ENCODE measurements around the gene SGO1.
A peak's percentile ranks its signal among the peaks of the same experiment; 100 is the strongest.
"Not testable (repeated sequence)": the region's sequence is repeated elsewhere in the genome, so short reads cannot be mapped to it uniquely, and the experiment has no call there.

Gene SGO1

DNA sequence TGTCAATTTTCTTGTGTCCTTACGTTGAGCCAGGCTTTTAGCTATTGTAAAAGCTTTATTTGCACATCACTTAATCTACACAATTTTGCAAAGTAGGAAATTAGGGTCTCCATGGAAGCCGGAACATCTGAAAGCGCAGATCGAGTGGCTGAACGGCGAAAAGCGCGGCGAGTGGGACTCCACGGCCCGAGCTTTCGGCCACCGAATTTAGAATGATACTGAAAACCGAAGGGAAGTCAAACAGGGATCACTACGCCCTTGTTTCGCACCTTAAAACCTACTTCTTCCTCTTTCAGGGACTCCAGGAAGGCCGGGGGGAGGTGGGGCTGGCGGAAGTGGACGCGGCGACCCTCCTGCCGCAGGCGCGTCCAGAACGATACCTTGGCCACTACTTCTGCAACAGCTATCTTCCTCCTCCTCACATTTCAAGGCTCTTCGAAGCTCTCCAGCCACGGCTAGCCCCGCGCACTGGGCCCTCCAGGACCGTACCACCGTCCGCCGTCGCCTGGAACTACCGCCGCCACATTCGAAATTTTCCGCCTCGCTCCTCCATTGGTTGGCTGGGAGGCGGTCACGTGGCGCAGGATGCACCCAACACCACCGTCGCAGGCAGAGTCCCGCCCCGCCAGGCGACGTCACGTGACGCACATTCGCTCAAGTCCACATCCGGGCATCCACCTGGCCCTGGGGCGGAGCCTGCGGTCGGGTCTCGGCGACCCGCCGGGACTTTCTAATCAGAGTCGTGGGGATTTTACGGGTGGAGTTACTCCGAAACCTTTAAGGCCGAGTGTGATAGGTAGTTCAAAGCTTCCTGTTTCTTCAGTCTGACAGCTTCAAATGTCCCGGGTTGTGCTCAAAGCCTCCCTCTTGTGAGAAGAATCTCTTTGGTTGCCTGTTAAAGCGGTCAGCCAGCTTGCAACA, at the start of gene SGO1:
TSS of gene SGO1 (minus strand) at position 528 of the 921 bp plus-strand sequence. CDS start 2,179 bp downstream, outside the sequence.
- DNase-seq: peak; percentile 98

DNA sequence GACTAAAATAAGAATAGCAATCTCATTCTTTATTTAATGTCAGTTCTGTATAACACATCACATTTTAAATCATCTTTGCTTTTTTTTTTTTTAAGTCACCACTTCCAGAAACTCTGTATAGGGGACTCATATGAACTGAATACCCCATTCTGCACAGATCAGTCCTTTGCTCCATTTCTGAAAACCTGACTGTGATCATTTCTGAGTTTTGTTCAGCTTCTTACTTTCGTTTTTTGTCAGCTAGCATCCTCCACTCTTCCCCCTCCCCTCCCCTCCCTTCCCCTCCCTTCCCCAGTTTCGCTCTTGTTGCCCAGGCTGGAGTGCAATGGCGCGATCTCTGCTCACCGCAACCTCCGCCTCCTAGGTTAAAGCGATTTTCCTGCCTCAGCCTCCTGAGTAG, 49.8 kb upstream of the SGO1 start:
- DNase-seq: no peak

DNA sequence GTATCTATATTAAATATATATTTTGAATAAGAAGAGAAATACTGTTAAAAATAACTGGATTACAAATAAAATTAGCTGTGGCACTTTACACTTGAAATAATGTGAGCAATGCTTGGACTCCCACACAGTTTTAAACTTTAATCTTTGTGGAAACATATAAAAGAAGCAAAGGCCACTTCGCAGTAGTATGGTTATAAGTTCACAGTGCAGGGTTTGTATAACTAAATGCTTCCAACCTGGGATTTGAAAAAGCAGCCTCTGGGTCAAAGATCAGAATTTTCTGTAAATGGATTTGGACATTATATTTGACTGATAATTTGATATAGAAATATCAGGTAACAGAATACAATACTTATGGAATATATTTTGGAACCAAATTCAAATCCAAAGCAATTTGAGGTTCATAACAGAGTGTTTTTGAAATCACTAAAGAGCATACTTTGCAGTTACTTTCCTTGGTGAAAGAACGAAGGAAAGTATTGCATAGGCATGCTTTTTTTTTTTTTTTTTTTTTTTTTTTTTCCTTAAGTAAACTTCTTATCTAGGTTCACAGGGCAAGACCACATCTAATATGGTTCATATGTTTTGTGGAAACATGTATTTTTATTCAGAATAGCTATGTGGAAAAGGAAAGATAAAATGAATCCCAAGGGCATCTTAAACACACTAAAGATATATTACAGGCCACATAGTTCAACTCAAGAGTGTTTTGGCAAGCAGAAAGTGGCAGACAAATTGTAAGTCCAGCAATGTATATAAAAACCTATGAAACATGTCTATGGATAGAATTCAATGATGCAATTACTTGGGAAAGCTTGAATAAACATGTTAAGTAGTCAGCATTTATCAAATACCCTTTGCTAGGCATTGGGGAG, 47.1 kb upstream of the SGO1 start:
- no peak for DNase-seq

DNA sequence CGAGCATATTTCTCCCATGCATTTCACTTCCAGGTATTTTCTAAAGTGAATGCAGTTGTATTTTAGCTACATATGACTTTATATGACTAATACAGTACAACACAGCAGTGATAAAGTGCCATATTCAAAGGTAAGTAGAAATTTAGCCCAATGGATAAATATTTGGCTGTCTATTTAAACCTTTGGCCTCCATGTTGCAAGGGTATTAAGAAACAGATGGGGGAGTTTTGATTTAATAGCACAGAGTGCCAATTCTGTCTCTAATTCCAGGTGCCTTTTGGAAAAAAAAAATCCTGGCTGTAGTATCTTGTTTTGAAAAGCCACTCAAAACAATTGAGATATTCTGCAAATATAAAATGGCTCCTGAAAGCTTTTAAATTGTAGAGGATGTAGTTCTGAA, 44.9 kb upstream of the SGO1 start:
- no peak for DNase-seq

DNA sequence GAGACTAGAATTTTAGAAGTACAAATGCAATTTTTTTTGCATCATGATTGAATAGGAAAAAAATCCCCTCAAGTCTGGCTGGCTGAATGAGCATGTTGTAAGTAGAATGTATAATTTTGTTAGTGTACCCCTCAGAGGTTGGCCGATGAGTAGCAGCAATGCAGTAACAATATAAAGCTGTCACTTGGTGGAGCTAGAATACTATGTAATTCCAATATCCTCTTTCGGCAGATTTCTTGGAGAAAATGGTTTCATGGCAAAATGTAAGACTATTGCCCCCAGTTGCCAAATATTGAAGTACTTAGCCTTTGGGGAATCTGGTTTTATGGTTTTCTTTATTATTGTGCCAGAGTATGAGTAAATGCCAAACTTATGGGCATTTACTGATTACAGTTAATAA, 39.8 kb upstream of the SGO1 start:
- no peak for DNase-seq

DNA sequence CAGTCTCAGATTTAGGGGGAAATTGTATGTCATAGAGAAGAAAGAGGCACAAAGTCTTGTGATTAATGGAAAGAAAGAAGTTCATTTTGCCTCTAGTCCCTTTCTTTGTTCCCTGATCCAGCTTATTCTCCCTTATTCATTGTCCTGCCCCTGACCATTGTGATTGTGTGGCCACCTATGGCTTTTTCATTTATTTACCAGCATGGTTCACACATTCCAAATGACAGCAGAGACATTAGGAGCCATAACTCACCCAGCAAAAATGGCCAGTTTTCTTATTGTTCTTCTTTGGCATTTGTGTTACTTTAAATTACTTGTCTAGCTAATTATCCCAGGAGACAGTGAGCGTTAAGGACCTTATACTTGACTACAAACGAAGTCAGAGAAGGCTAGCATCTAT, 36.3 kb upstream of the SGO1 start:
- no peak for DNase-seq

DNA sequence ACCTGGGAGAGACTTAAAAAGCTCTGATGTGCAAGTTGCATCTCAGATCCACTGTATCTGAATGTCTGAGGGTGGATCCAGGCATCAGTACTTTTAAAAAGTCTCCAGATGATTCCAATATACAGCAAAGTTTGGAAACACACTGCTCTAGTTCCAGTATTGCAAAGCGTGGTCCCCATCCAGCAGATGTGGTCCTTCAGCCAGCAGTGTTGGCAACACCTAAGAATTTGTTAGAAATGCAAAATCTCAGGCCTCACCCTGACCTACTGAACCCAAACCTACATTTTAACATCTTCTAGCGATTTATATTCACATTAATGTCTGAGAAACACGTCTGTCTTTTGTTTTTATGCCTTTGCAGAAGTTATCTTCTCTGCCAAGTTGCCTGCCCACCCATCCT, 32.2 kb upstream of the SGO1 start:
- no peak for DNase-seq

DNA sequence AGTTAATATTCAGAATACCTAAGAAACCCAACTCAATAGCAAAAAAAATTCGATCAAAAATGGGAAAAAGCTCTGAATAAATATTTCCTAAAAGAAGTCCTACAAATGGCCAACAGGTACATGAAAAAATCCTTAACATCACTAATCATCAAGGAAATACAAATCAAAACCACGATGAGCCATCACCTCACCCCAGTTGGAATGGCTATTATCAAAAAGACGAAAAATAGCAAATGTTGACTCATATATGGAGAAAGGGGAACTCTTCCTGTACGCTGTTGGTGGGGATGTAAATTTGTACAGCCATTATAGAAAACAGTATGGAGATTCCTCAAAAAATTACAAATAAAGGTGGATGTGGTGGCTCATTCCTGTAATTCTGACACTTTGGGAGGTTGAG, 29.6 kb upstream of the SGO1 start:
- no peak for DNase-seq

DNA sequence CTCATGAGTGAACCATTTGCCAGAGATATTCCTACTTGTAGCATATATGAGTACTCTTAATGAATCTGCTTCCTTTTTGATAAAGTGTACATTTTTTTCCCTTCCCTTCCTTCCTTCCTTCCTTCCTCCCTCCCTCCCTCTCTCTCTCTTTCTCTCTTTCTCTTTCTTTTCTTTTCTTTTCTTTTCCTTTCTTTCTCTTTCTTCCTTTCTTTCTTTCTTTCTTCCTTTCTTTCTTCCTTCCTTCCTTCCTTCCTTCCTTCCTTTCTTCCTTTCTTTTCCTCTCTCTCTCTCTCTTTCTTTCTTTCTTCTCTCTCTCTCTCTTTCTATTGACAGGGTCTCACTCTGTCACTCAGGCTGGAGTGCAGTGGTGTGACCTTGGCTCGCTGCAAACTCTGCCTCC, 27.5 kb upstream of the SGO1 start:
- not testable (repeated sequence) for DNase-seq

DNA sequence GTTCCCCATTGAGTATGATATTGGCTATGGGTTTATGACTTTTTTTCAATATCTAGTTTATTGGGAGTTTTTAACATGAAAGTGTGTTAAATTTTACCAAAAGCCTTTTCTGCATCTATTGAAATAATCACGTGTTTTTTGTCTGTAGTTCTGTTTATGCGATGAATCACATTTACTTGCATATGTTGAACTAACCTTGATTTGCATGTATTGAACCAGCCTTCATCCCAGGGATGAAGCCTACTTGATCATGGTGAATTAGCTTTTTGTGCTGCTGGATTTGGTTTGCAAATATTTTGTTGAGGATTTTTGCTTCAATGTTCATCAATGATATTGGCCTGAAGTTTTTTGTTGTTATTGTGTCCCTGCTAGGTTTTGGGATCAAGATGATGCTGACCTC, 21.9 kb upstream of the SGO1 start:
- DNase-seq: not testable (repeated sequence)

DNA sequence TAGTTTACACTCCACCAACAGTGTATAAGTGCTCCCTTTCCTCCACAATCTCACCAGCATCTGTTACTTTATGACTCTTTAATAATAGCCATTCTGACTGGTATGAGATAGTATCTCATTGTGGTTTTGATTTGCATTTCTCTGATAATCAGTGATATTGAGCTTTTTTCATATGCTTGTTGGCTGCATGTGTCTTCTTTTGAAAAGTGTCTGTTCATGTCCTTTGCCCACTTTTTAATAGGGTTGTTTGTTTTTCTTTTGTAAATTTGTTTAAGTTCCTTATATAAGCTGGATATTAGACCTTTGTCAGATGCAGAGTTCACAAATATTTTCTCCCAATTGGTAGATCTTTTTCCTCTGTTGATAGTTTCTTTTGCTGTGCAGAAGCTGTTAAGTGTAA, 19.9 kb upstream of the SGO1 start:
- not testable (repeated sequence) for DNase-seq

DNA sequence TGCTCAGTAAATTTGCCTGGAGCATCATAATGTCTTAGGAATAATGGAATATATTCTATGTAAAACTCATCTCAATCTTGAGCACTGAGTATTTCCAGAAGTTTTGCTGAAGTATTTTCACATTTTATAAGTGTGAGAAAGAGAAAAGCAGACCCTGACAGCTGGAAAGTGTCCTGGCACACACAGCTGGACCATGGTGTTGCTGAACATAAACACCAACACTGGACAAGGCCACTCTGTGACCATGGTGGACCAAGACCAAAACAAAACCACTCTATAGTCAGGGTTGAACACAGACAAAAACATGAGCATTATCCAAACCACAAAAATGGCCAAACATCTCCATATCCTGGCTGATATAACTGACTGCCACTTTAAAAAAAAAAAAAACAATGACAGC, 15.1 kb upstream of the SGO1 start:
- no peak for DNase-seq

DNA sequence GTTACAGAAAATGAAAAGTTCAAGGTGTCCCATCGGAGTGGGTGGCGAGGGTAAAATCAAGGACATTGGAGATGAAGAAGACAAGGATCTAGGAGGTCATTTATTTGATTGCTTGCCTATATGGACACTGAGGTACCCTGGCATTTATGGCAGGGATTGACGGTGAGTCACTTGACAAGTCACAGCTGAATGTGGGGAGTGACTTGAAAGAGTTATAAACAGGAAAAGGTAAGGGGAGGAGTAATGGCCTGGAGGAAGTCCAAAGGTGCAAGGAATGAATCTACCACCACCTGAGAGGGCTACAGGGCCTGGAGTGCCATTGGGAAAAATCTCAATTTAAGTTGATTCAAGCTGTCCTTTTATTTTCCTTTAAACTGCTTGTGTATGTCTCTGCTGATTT, 11.8 kb upstream of the SGO1 start:
- DNase-seq: no peak

DNA sequence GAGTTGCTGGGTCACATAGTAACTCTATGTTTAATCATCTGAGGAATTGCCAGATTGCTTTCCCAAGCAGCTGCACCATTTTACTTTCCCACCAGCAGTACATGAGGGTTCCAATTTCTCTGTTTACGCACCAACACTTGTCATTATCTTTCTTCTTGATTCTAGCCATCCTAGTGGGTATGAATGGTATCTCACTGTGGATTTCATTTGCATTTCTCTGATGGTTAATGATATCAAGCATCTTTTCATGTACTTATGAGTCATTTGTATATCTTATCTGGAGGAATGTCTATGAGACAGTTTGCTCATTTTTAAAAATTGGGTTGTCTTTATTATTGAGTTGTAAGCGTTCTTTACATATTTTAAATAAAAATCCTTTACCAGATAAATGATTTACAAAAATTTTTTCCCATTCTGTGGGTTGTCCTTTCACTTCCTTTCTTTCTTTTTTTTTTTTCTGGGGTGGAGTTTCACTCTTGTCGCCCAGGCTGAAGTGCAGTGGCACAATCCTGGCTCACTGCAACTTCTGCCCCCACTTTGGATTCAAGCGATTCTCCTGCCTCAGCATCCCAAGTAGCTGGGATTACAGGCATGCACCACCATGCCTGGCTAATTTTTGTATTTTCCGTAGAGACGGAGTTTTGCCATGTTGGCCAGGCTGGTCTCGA, 8.9 kb upstream of the SGO1 start:
- DNase-seq: no peak

DNA sequence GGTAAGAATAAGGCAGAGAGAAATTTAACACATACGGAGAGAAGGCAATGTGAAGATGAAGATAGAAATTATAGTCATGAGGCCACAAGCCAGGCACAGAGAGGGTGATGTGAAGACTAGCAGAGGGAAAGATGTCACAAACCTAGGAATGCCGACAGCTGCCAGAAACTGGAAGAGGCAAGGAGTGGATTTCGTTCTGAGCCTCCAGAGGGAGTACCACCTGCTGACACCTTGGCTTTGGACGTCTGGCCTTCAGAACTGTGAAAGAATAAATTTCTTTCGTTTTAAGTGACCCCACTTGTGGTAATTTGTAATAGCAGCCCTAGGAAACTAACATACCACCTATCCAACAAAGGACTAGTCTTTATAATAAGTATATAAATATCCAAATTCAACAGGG, 5.0 kb upstream of the SGO1 start:
- DNase-seq: no peak

DNA sequence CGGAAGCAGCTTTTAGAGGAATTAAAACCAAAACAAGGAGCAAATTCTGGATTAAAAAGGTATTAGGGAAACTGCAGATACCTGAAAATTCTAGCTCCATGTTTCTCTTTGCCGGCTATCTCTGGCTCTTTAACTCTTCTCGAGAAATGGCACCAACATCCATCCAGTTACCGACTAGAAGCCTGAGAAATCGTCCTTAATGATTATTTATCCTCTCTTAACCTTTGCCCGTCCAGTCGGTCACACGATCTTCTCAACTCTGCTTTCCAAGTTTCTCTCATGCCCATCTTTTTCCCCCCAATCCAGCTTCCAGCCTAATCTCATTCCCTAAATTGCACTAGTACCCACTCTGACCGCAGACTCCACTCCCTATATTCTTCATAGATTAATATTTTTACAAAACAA, 596 bp upstream of the SGO1 start:
- DNase-seq: no peak

DNA sequence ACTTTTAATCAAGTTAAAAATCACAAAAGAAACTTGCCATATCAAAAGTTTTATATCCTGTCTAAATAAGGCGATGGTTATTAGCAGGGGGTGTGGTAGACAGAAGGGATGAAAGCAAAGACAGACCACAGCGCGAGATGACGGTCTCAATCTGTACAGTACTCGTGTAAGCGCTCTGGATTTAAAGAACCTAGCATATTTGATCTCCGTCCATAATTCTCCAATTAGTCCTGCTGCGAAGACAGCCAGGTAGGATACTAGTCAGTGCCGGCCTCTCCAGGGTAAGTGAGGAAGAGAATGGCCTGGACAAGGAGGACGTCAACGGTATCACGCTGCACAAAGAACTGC, 701 bp downstream of the SGO1 start:
- DNase-seq: no peak

DNA sequence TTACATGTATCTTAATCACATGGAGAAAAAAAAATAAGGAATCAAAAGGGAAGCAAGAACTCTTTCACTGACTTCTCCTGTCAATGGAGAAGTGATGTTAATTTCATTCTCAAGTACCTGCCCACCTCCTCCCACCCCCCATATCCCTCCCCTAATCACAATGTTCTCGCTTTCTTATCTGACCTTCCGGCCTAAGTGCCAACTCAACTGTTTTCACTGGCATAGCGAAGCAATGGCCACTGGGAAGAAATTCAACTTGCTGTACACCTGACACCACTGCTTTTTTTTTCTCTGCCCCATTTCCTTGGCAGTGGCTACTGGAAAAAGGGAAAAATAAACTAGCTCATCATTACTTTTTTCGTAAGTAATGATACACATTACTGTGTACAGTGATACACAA, 3.8 kb downstream of the SGO1 start:
- DNase-seq: no peak

DNA sequence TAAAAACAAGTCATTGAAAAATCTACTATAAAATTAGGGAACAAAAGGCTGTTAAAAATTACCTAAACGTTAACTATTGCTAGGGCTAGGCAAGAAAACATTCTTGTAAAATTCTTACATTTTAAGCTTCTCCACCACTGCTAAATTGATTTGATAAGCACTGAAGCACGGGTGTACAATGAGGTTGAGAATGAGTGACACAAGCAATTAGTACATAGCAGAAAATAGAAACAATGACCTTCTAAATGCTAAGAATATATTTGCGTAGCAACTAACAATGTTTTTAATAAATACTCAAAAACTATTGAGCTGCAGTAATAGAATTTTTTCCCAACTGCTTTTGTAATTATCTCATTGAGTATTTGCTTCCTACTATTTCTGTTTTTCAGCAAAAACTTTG, 4.7 kb downstream of the SGO1 start:
- no peak for DNase-seq

DNA sequence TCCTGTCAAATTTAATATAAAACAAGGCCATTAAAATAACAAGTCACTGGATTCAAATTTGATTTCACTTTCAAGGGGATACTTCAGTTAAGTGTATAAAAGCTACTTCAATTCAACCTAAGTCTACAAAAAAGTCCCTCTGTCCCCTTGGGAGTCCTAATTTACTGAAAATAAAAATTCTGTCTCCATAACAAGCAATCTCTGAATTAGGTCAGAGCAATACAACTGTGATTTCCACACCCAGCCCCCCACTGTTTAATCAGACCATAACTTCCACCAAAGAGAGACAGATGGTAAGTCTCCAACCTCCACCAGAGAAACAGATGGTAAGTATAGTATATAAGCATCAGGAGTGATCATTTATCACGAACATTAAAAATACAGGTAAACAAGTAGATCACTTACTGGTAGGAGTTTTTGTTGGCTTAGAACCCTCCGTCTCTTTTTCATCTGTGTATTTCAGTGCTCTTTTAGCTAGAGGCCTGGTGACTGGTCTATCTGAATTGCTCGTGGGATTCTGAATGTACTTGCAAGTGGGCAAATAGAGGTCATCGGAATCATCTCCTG, 12.1 kb downstream of the SGO1 start:
- no peak for DNase-seq

DNA sequence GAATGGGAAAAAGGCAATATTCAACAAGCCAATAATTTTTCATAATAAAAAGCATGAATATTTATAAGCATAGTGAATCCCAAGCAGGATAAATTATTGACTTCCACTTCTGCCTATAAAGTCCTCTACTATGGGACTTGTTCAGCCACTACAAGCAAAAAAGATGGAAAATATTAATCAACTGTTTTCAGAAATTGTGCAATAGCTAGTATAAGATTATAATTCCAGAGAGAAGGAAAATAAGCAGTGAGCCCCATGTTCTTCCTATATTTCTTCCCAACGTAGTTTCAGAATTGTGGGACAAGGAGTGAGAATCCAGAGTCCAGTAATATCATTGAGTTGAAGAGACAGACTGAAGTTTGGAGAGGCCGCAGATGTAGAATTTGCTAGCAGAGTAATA, 24.3 kb downstream of the SGO1 start:
- DNase-seq: no peak

DNA sequence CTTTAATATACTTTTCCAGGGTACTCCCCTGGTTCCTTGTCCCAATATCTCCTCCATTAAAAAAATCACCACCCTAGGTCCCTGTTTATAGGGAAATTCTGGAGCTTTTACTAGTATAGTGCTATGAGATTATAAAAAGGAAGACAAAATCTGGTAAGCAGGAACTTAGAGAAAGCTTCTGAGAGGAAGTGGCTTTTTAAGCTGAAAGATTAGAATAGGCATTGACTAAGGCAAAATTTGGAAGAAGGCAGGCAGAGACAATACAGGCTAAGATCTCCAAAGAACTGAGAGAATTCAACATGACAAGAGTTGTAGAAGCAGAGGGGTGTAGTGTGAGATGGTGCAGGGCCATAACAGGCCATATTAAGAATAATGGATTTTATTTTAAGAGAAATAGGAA, 25.8 kb downstream of the SGO1 start:
- DNase-seq: no peak

DNA sequence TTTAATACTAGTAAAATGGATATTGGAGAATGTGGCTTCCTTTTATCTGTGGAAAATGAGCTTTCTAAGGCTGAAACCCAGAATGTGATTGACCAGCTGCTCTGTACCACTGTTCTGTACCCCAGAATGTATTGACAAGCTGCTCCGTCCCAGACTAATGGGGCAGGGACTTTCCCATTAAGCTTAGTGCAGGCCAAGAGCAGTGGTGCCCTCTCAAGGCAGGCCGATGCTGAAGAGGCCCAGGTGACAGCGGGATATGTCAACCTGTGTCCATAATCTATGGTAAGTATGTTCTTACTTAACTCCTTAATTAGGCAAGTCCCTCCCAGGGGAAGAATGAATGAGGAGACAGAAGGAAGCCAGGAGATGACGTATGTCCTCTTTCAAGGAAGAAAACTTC, 31.1 kb downstream of the SGO1 start:
- no peak for DNase-seq

Measured in NCI-H1048 (cell line).